ENCODE measurements around the gene SPON2. TPM values are rescaled to one million over a fixed set of nuclear protein-coding genes. Genes with fewer than 3 reads are reported as not detected.

SPON2 gene
- total RNA-seq, 5 donors from 2014 or later (not counting 1 experiment from before 2014, with no cell fraction given) = 13.6 to 39.8 (median 18.9) TPM

GRCh38 chr4:1166509-1167243, 5.7 kb downstream of the SPON2 start:
- Histone ChIP-seq H3K4me3 (ENCODE audit: control insufficient read depth in 1 of 2, extremely low read depth in 1 of 2, low read length in 1 of 2) (peak overlapping the region; percentile 88 to 91), H3K36me3 (ENCODE audit: control insufficient read depth in 2 of 2, extremely low read depth in 1 of 2, insufficient read depth in 1 of 2, low read length in 1 of 2) (peaks cover 0 to 2% of the 10 kb centered on the region in 2 donors), H3K9me3 (no peaks in the 10 kb centered on the region), H3K4me1 (ENCODE audit: control insufficient read depth in 1 of 2, extremely low read depth in 1 of 2, insufficient read depth in 2 of 2, low read length in 2 of 2) (peaks cover 1 to 52% of the 10 kb centered on the region in 2 experiments), H3K27me3 (replicated peaks in 1 of 2; ENCODE audit: control insufficient read depth in 2 of 2, extremely low read depth in 1 of 2, insufficient read depth in 2 of 2, low read length in 1 of 2) (peaks cover 0 to 46% of the 10 kb centered on the region in 2 experiments), H3K27ac (ENCODE audit: low read length) (peak overlapping the region; percentile 66)
- H3K27ac Mint-ChIP-seq = peak overlapping the region in 1 of 2 donors; percentile 40
- H3K36me3 Mint-ChIP-seq = no peaks in the 10 kb centered on the region
- ChIA-PET CTCF (interaction anchor here (0.5 to 2.3 kb wide), 8 partner anchors 30 to 184 kb away, joined by 3 to 17 read pairs (median 4); no protein-coding TSS in a partner anchor), POLR2A (no interaction called here)
- H3K27me3 Mint-ChIP-seq = peaks cover 6 to 12% of the 10 kb centered on the region in 2 donors
- ATAC-seq (replicated peaks in 1 of 4) (no peak), DNase-seq (no peak)
- 45% methylated on average over 14 of the region's 24 CpGs for WGBS (ENCODE audit: insufficient coverage)
- peaks cover 26 to 33% (median 27%) of the 10 kb centered on the region in 3 donors for H3K4me1 Mint-ChIP-seq
- peak overlapping the region; percentile 79 to 84 (median 83) for H3K4me3 Mint-ChIP-seq
- no peaks in the 10 kb centered on the region for H3K9me3 Mint-ChIP-seq

GRCh38 chr4:1164956-1165545, 7.3 kb downstream of the SPON2 start:
- Mint-ChIP-seq H3K27me3 (peaks cover 3 to 4% of the 10 kb centered on the region in 2 donors), H3K9me3 (no peaks in the 10 kb centered on the region), H3K4me1 (peaks cover 18 to 26% (median 22%) of the 10 kb centered on the region in 3 donors), H3K36me3 (no peaks in the 10 kb centered on the region), H3K4me3 (no peak overlapping the region), H3K27ac (no peak overlapping the region)
- no peak overlapping the region for H3K27ac ChIP-seq (ENCODE audit: low read length)
- peaks cover 0 to 2% of the 10 kb centered on the region in 2 donors for H3K36me3 ChIP-seq (ENCODE audit: control insufficient read depth in 2 of 2, extremely low read depth in 1 of 2, insufficient read depth in 1 of 2, low read length in 1 of 2)
- ATAC-seq (replicated peaks in 1 of 4) = no peak
- CTCF ChIA-PET = no interaction called here
- H3K4me1 ChIP-seq (ENCODE audit: control insufficient read depth in 1 of 2, extremely low read depth in 1 of 2, insufficient read depth in 2 of 2, low read length in 2 of 2) = peaks cover 0 to 36% of the 10 kb centered on the region in 2 experiments
- no peaks in the 10 kb centered on the region for H3K9me3 ChIP-seq
- H3K4me3 ChIP-seq (ENCODE audit: control insufficient read depth in 1 of 2, extremely low read depth in 1 of 2, low read length in 1 of 2) = no peak overlapping the region
- DNase-seq = no peak
- 88% methylated on average over 11 of the region's 13 CpGs for WGBS (ENCODE audit: insufficient coverage)
- H3K27me3 ChIP-seq (replicated peaks in 1 of 2; ENCODE audit: control insufficient read depth in 2 of 2, extremely low read depth in 1 of 2, insufficient read depth in 2 of 2, low read length in 1 of 2) = peaks cover 2 to 30% of the 10 kb centered on the region in 2 experiments
- POLR2A ChIA-PET = no interaction called here

GRCh38 chr4:1164444-1164843, 7.9 kb downstream of the SPON2 start:
- 67% methylated on average over 2 of the region's 5 CpGs for WGBS (ENCODE audit: insufficient coverage)
- H3K9me3 Mint-ChIP-seq = no peaks in the 10 kb centered on the region

GRCh38 chr4:1164040-1164439, 8.3 kb downstream of the SPON2 start:
- DNase-seq (no peak), ATAC-seq (replicated peaks in 1 of 4) (no peak)
- Histone ChIP-seq H3K4me3 (ENCODE audit: control insufficient read depth in 1 of 2, extremely low read depth in 1 of 2, low read length in 1 of 2) (no peak overlapping the region), H3K9me3 (no peaks in the 10 kb centered on the region), H3K36me3 (ENCODE audit: control insufficient read depth in 2 of 2, extremely low read depth in 1 of 2, insufficient read depth in 1 of 2, low read length in 1 of 2) (peaks cover 0 to under 1% of the 10 kb centered on the region in 2 donors), H3K27me3 (replicated peaks in 1 of 2; ENCODE audit: control insufficient read depth in 2 of 2, extremely low read depth in 1 of 2, insufficient read depth in 2 of 2, low read length in 1 of 2) (peaks cover 2 to 22% of the 10 kb centered on the region in 2 experiments), H3K4me1 (ENCODE audit: control insufficient read depth in 1 of 2, extremely low read depth in 1 of 2, insufficient read depth in 2 of 2, low read length in 2 of 2) (peaks cover 0 to 27% of the 10 kb centered on the region in 2 experiments), H3K27ac (ENCODE audit: low read length) (no peak overlapping the region)
- Mint-ChIP-seq H3K4me3 (no peak overlapping the region), H3K27me3 (peaks cover 3 to 4% of the 10 kb centered on the region in 2 donors), H3K36me3 (no peaks in the 10 kb centered on the region), H3K9me3 (no peaks in the 10 kb centered on the region), H3K27ac (no peak overlapping the region), H3K4me1 (peaks cover 17 to 23% (median 18%) of the 10 kb centered on the region in 3 donors)
- ChIA-PET POLR2A (no interaction called here), CTCF (no interaction called here)
- WGBS (ENCODE audit: insufficient coverage) = 100% methylated on average over 1 of the region's 4 CpGs

More at GRCh38 chr4:1164444-1164843, 7.9 kb downstream of the SPON2 start:
- Mint-ChIP-seq H3K4me1 (peaks cover 18 to 25% (median 22%) of the 10 kb centered on the region in 3 donors), H3K27ac (no peak overlapping the region), H3K4me3 (no peak overlapping the region), H3K27me3 (peaks cover 3 to 4% of the 10 kb centered on the region in 2 donors), H3K36me3 (no peaks in the 10 kb centered on the region)
- peaks cover 0 to 2% of the 10 kb centered on the region in 2 donors for H3K36me3 ChIP-seq (ENCODE audit: control insufficient read depth in 2 of 2, extremely low read depth in 1 of 2, insufficient read depth in 1 of 2, low read length in 1 of 2)
- H3K27ac ChIP-seq (ENCODE audit: low read length) = no peak overlapping the region
- peaks cover 2 to 26% of the 10 kb centered on the region in 2 experiments for H3K27me3 ChIP-seq (replicated peaks in 1 of 2; ENCODE audit: control insufficient read depth in 2 of 2, extremely low read depth in 1 of 2, insufficient read depth in 2 of 2, low read length in 1 of 2)
- H3K9me3 ChIP-seq = no peaks in the 10 kb centered on the region
- ChIA-PET CTCF (no interaction called here), POLR2A (no interaction called here)
- H3K4me3 ChIP-seq (ENCODE audit: control insufficient read depth in 1 of 2, extremely low read depth in 1 of 2, low read length in 1 of 2) = no peak overlapping the region
- peaks cover 0 to 31% of the 10 kb centered on the region in 2 experiments for H3K4me1 ChIP-seq (ENCODE audit: control insufficient read depth in 1 of 2, extremely low read depth in 1 of 2, insufficient read depth in 2 of 2, low read length in 2 of 2)
- ATAC-seq (replicated peaks in 1 of 4) (no peak), DNase-seq (no peak)

- H3K27me3 Mint-ChIP-seq = peaks cover 4 to 6% of the 10 kb centered on the region in 2 donors
- Histone ChIP-seq H3K4me3 (ENCODE audit: control insufficient read depth in 1 of 2, extremely low read depth in 1 of 2, low read length in 1 of 2) (no peak overlapping the region), H3K36me3 (ENCODE audit: control insufficient read depth in 2 of 2, extremely low read depth in 1 of 2, insufficient read depth in 1 of 2, low read length in 1 of 2) (no peaks in the 10 kb centered on the region), H3K27ac (ENCODE audit: low read length) (no peak overlapping the region), H3K27me3 (replicated peaks in 1 of 2; ENCODE audit: control insufficient read depth in 2 of 2, extremely low read depth in 1 of 2, insufficient read depth in 2 of 2, low read length in 1 of 2) (peaks cover 2 to 6% of the 10 kb centered on the region in 2 experiments), H3K9me3 (no peaks in the 10 kb centered on the region), H3K4me1 (ENCODE audit: control insufficient read depth in 1 of 2, extremely low read depth in 1 of 2, insufficient read depth in 2 of 2, low read length in 2 of 2) (no peaks in the 10 kb centered on the region)
- ATAC-seq (replicated peaks in 1 of 4) (no peak), DNase-seq (no peak)
- peaks cover 0 to 13% (median 6%) of the 10 kb centered on the region in 3 donors for H3K9me3 Mint-ChIP-seq
- CTCF ChIA-PET = no interaction called here
- H3K4me3 Mint-ChIP-seq = no peak overlapping the region
- no peak overlapping the region for H3K27ac Mint-ChIP-seq
- H3K36me3 Mint-ChIP-seq = no peaks in the 10 kb centered on the region
- POLR2A ChIA-PET = no interaction called here
- H3K4me1 Mint-ChIP-seq = peaks cover 0 to 6% (median 0%) of the 10 kb centered on the region in 3 donors
- no CpG with 5 or more reads among the region's 1 CpG for WGBS (ENCODE audit: insufficient coverage)
These were observed 12.0 kb downstream of the SPON2 start for GRCh38 chr4:1160351-1160750.

GRCh38 chr4:1156069-1156468, 16.3 kb downstream of the SPON2 start:
- H3K4me3 Mint-ChIP-seq = no peak overlapping the region
- H3K9me3 Mint-ChIP-seq = peaks cover 0 to 13% (median 6%) of the 10 kb centered on the region in 3 donors
- H3K4me1 Mint-ChIP-seq = no peaks in the 10 kb centered on the region
- no peak overlapping the region for H3K27ac ChIP-seq (ENCODE audit: low read length)
- peaks cover 12 to 18% of the 10 kb centered on the region in 2 donors for H3K27me3 Mint-ChIP-seq
- 88% methylated on average over 7 of the region's 8 CpGs for WGBS (ENCODE audit: insufficient coverage)
- CTCF ChIA-PET = interaction anchor here in 1 of 2 donors (0.7 kb wide), 1 partner anchor 10 kb away, joined by 3 read pairs; no protein-coding TSS in a partner anchor
- ATAC-seq (replicated peaks in 1 of 4) (no peak), DNase-seq (no peak)
- peaks cover 0 to 21% of the 10 kb centered on the region in 2 experiments for H3K27me3 ChIP-seq (replicated peaks in 1 of 2; ENCODE audit: control insufficient read depth in 2 of 2, extremely low read depth in 1 of 2, insufficient read depth in 2 of 2, low read length in 1 of 2)
- H3K27ac Mint-ChIP-seq = no peak overlapping the region
- no peaks in the 10 kb centered on the region for H3K36me3 ChIP-seq (ENCODE audit: control insufficient read depth in 2 of 2, extremely low read depth in 1 of 2, insufficient read depth in 1 of 2, low read length in 1 of 2)
- no peak overlapping the region for H3K4me3 ChIP-seq (ENCODE audit: control insufficient read depth in 1 of 2, extremely low read depth in 1 of 2, low read length in 1 of 2)
- no peaks in the 10 kb centered on the region for H3K9me3 ChIP-seq
- POLR2A ChIA-PET = no interaction called here
- no peaks in the 10 kb centered on the region for H3K4me1 ChIP-seq (ENCODE audit: control insufficient read depth in 1 of 2, extremely low read depth in 1 of 2, insufficient read depth in 2 of 2, low read length in 2 of 2)
- H3K36me3 Mint-ChIP-seq = no peaks in the 10 kb centered on the region

Data from T-cell (primary cell).